Measurements from ENCODE around the gene TRAM2. TPM values are rescaled to one million over a fixed set of nuclear protein-coding genes. Genes with fewer than 3 reads are reported as not detected.
A peak's percentile ranks its signal among the peaks of the same experiment; 100 is the strongest.

TRAM2 gene
- total and polyA plus RNA-seq, 10 of the 15 experiments (the other 5 are each of a cell fraction or from before 2014, with no cell fraction given) = 2.5 to 15.0 (median 11.0) TPM

- TF ChIP-seq IKZF1 (conservative IDR thresholded peaks at IDR 0.05) = peak; percentile 50; the same call in 1 of the 2 replicates
- TF ChIP-seq DPF2 (IDR thresholded peaks at IDR 0.05) = no peak
- peak; percentile 47; the same call in 1 of the 2 replicates for TF ChIP-seq ATF2 (IDR thresholded peaks at IDR 0.05; ENCODE audit: low read length)
- TF ChIP-seq IKZF2 (IDR thresholded peaks at IDR 0.05) = peak; percentile 63 to 69; a peak in 2 of 4 replicates
- TF ChIP-seq EED (IDR thresholded peaks at IDR 0.05; ENCODE audit: low read depth) = peak; percentile 78
- no peak for TF ChIP-seq E2F8 (IDR thresholded peaks at IDR 0.05; ENCODE audit: low read depth, partially characterized antibody)
- peak; percentile 61 for TF ChIP-seq RELB (IDR thresholded peaks at IDR 0.05; ENCODE audit: low read depth)
- TF ChIP-seq NRF1 (conservative IDR thresholded peaks at IDR 0.05; ENCODE audit: low read depth, low read length) = no peak
- peak; percentile 60 for TF ChIP-seq RUNX3 (IDR thresholded peaks at IDR 0.05; ENCODE audit: low read length)
Observed at GRCh38 chr6:52493669-52494068, 83.2 kb downstream of the TRAM2 start (continued).
